Activated naive CD4-positive, alpha-beta T cell treated with anti-CD3 and anti-CD28 coated beads, Interleukin-2, amount 50 U/mL, for 16 hours (primary cell): ENCODE data around the gene PRLH.

ENCODE experiments used
- DNase-seq: peaks from one replicate; pipeline ENCODE4 v3.0.0-alpha.2; 2020

The PRLH gene

GRCh38 chr2:237567276-237568029 lies 1.1 kb downstream of the PRLH start:
- no peak for DNase-seq

- DNase-seq = no peak
Measured at GRCh38 chr2:237568121-237568660, 1.8 kb downstream of the PRLH start.

GRCh38 chr2:237569041-237569440 lies 2.7 kb downstream of the PRLH start:
- no peak for DNase-seq

GRCh38 chr2:237569896-237570295 lies 3.5 kb downstream of the PRLH start:
- no peak for DNase-seq

GRCh38 chr2:237570776-237571335 lies 4.5 kb downstream of the PRLH start:
- no peak for DNase-seq

GRCh38 chr2:237571551-237571950 lies 5.2 kb downstream of the PRLH start:
- DNase-seq = no peak

- peak; percentile 88 for DNase-seq
Measured at GRCh38 chr2:237572021-237572741, 5.8 kb downstream of the PRLH start.

- DNase-seq = no peak
Measured at GRCh38 chr2:237572742-237573101, 6.3 kb downstream of the PRLH start.

GRCh38 chr2:237573721-237574415 lies 7.5 kb downstream of the PRLH start:
- no peak for DNase-seq

GRCh38 chr2:237574467-237574866 lies 8.1 kb downstream of the PRLH start:
- DNase-seq = no peak

- DNase-seq = no peak
Measured at GRCh38 chr2:237574894-237575868, 8.8 kb downstream of the PRLH start.

- DNase-seq = no peak
Measured at GRCh38 chr2:237575869-237576862, 9.8 kb downstream of the PRLH start.

- no peak for DNase-seq
Measured at GRCh38 chr2:237576974-237577373, 10.6 kb downstream of the PRLH start.

- DNase-seq = no peak
Measured at GRCh38 chr2:237577458-237577857, 11.1 kb downstream of the PRLH start.

- no peak for DNase-seq
Measured at GRCh38 chr2:237577956-237578870, 11.8 kb downstream of the PRLH start.

GRCh38 chr2:237581326-237581725 lies 15.0 kb downstream of the PRLH start:
- DNase-seq = no peak

- peak; percentile 41 for DNase-seq
Measured at GRCh38 chr2:237581751-237582746, 15.7 kb downstream of the PRLH start.
